Mesendoderm (in vitro differentiated cells): ENCODE data around the gene INVS.
A peak's percentile ranks its signal among the peaks of the same experiment; 100 is the strongest.

Experiments used
- DNase-seq: peaks from one replicate; pipeline ENCODE4 v3.0.0; 2013
- H2AK5ac ChIP-seq: 2 replicates; pipeline ENCODE4 v1.6.1; 2013; ENCODE audit warnings: low read length, inconsistent platforms
- H2BK120ac ChIP-seq: 2 replicates; pipeline ENCODE4 v1.6.1; 2013; ENCODE audit warnings: low read depth, mild to moderate bottlenecking, low read length, moderate library complexity, mixed read lengths
- H2BK15ac ChIP-seq: replicated peaks from 2 replicates; pipeline ENCODE4 v1.6.1; 2013; ENCODE audit warnings: low read depth, mild to moderate bottlenecking, moderate library complexity
- H2BK5ac ChIP-seq: 2 replicates; pipeline ENCODE4 v1.6.1; 2013; ENCODE audit warnings: low read length, inconsistent platforms
- H3K18ac ChIP-seq: 2 replicates; pipeline ENCODE4 v1.6.1; 2013; ENCODE audit warnings: mild to moderate bottlenecking, low read length, mixed read lengths
- H3K23ac ChIP-seq: one replicate; pipeline ENCODE4 v1.6.1; 2013; ENCODE audit warnings: low read length
- H3K27ac ChIP-seq: 2 replicates; pipeline ENCODE4 v1.5.1; 2013; ENCODE audit warnings: low read depth, mild to moderate bottlenecking, inconsistent platforms, low read length, moderate library complexity
- H3K27me3 ChIP-seq: 2 replicates; pipeline ENCODE4 v1.6.1; 2013; ENCODE audit warnings: low read length, control low read depth, mild to moderate bottlenecking, inconsistent platforms; ENCODE audit not compliant: insufficient read depth, poor library complexity
- H3K36me3 ChIP-seq: 2 replicates; pipeline ENCODE4 v1.6.1; 2013; ENCODE audit warnings: low read length, inconsistent platforms; ENCODE audit not compliant: control insufficient read depth, insufficient read depth
- H3K4ac ChIP-seq: one replicate; pipeline ENCODE4 v1.6.1; 2013; ENCODE audit warnings: low read depth, mild to moderate bottlenecking, low read length, moderate library complexity
- H3K4me1 ChIP-seq: 2 replicates; pipeline ENCODE4 v1.6.1; 2013; ENCODE audit warnings: low read depth, low read length, inconsistent platforms; ENCODE audit not compliant: control insufficient read depth
- H3K4me2 ChIP-seq: 2 replicates; pipeline ENCODE4 v1.6.1; 2013; ENCODE audit warnings: low read length
- H3K4me3 ChIP-seq: 2 replicates; pipeline ENCODE4 v1.5.1; 2013; ENCODE audit warnings: mild to moderate bottlenecking, low read length
- H3K56ac ChIP-seq: one replicate; pipeline ENCODE4 v1.6.1; 2013; ENCODE audit warnings: low read length
- H3K79me1 ChIP-seq: 2 replicates; pipeline ENCODE4 v1.6.1; 2013; ENCODE audit warnings: low read length, inconsistent platforms
- H3K79me2 ChIP-seq: 2 replicates; pipeline ENCODE4 v1.6.1; 2013; ENCODE audit warnings: mild to moderate bottlenecking, low read length; ENCODE audit not compliant: control insufficient read depth, insufficient read depth
- H3K9ac ChIP-seq: 2 replicates; pipeline ENCODE4 v1.6.1; 2013; ENCODE audit warnings: low read length, inconsistent platforms
- H4K5ac ChIP-seq: one replicate; pipeline ENCODE4 v1.6.1; 2013; ENCODE audit warnings: low read length
- H4K8ac ChIP-seq: one replicate; pipeline ENCODE4 v1.6.1; 2013; ENCODE audit warnings: low read depth, mild to moderate bottlenecking, control low read depth, low read length, moderate library complexity
- WGBS: extraction: QIAGEN DNeasy Blood & Tissue Kit; methylation state at CpG from one replicate; pipeline ENCODE4 v1.1.7; 2013; ENCODE audit warnings: low lambda C conversion rate, missing lambda C conversion rate; ENCODE audit not compliant: insufficient coverage; ENCODE audit errors: extremely low coverage; 5-methylcytosine and 5-hydroxymethylcytosine counted together

Gene INVS

GRCh38 chr9:100086097-100086635 lies 12.9 kb upstream of the INVS start:
- 100% methylated on average over 1 of the region's 3 CpGs for WGBS
- Histone ChIP-seq H2BK5ac (no peak overlapping the region), H3K27me3 (no peaks in the 10 kb centered on the region), H3K4me3 (no peak overlapping the region), H4K5ac (no peak overlapping the region), H2BK15ac (no peak overlapping the region), H3K79me1 (peaks cover 2% of the 10 kb centered on the region), H3K79me2 (peaks cover 4% of the 10 kb centered on the region), H3K18ac (no peak overlapping the region), H3K4me1 (no peaks in the 10 kb centered on the region), H4K8ac (no peak overlapping the region), H3K27ac (no peak overlapping the region), H3K36me3 (no peaks in the 10 kb centered on the region), H3K4ac (no peak overlapping the region), H3K56ac (no peak overlapping the region), H3K23ac (no peak overlapping the region), H2BK120ac (no peak overlapping the region), H3K4me2 (no peak overlapping the region), H2AK5ac (no peak overlapping the region), H3K9ac (no peak overlapping the region)
- DNase-seq = no peak

DNA sequence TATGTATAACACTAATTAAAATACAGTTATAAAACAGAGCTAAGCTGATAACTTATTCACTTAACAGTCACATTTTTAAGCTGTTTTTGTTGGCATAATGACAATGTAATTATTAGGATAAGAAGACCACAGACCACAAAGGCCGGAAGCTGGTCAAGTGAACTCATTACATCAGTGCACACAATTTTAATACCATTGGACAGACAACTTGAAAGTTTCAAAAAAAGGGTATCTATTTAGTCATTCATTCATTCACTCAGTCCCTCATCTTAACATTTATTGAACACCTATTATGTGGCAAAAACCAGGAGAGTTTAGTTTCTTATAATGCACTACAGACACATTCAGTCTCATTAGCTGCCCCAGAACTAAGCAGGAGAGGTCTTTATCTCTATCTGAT lies 11.8 kb upstream of the INVS start:
- H3K18ac ChIP-seq = no peak overlapping the region
- H3K4me2 ChIP-seq = no peak overlapping the region
- no peak overlapping the region for H2AK5ac ChIP-seq
- no peak overlapping the region for H2BK120ac ChIP-seq
- H3K9ac ChIP-seq = no peak overlapping the region
- H3K79me1 ChIP-seq = peaks cover 2% of the 10 kb centered on the region
- no peak overlapping the region for H4K5ac ChIP-seq
- no peak overlapping the region for H3K56ac ChIP-seq
- no peak overlapping the region for H2BK15ac ChIP-seq
- H3K27me3 ChIP-seq = no peaks in the 10 kb centered on the region
- no peak overlapping the region for H3K27ac ChIP-seq
- H4K8ac ChIP-seq = no peak overlapping the region
- H3K4ac ChIP-seq = no peak overlapping the region
- no peak for DNase-seq
- H3K79me2 ChIP-seq = peaks cover 4% of the 10 kb centered on the region
- no peaks in the 10 kb centered on the region for H3K4me1 ChIP-seq
- no peak overlapping the region for H3K4me3 ChIP-seq
- H3K36me3 ChIP-seq = no peaks in the 10 kb centered on the region
- no peak overlapping the region for H2BK5ac ChIP-seq
- no CpG with 5 or more reads among the region's 1 CpG for WGBS
- no peak overlapping the region for H3K23ac ChIP-seq

GRCh38 chr9:100088202-100088601 lies 10.8 kb upstream of the INVS start:
- H3K27ac ChIP-seq = no peak overlapping the region

DNA sequence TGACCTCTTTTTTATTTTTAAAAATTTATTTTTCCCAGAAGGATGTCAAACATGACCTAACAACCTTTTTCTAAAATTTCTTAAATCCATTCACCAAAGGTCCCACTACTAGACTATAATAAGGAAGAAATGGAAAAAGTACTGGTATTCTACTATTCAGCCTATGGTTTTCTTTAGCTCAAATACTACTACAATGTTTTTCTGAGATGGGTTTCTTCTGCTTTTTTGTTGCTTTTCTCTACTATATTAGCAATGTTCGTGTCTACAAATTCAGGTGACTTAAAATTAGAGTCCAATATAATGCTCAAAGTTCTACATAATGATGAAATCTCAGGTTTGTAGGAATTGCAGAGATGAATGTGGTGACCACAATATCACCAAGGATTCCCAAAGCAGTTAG lies 8.2 kb upstream of the INVS start:
- H3K9ac ChIP-seq = no peak overlapping the region
- no peaks in the 10 kb centered on the region for H3K79me1 ChIP-seq
- H2BK5ac ChIP-seq = no peak overlapping the region
- H2BK120ac ChIP-seq = no peak overlapping the region
- no peak overlapping the region for H3K4ac ChIP-seq
- H3K36me3 ChIP-seq = no peaks in the 10 kb centered on the region
- H3K18ac ChIP-seq = no peak overlapping the region
- H4K5ac ChIP-seq = no peak overlapping the region
- H3K27ac ChIP-seq = no peak overlapping the region
- H3K4me2 ChIP-seq = no peak overlapping the region
- H2AK5ac ChIP-seq = no peak overlapping the region
- no peaks in the 10 kb centered on the region for H3K4me1 ChIP-seq
- H3K4me3 ChIP-seq = no peak overlapping the region
- H3K27me3 ChIP-seq = no peaks in the 10 kb centered on the region
- H2BK15ac ChIP-seq = no peak overlapping the region
- no peak for DNase-seq
- H3K56ac ChIP-seq = no peak overlapping the region
- H3K23ac ChIP-seq = no peak overlapping the region
- H4K8ac ChIP-seq = no peak overlapping the region
- H3K79me2 ChIP-seq = peaks cover 2% of the 10 kb centered on the region
- WGBS = no CpG with 5 or more reads among the region's 1 CpG

More at GRCh38 chr9:100088202-100088601, 10.8 kb upstream of the INVS start:
- H3K79me1 ChIP-seq = peaks cover 2% of the 10 kb centered on the region
- no peak overlapping the region for H2AK5ac ChIP-seq
- DNase-seq = peak; percentile 14
- no peak overlapping the region for H4K5ac ChIP-seq
- no peak overlapping the region for H3K4me3 ChIP-seq
- no peak overlapping the region for H2BK5ac ChIP-seq
- no peak overlapping the region for H3K56ac ChIP-seq
- no CpG with 5 or more reads among the region's 4 CpGs for WGBS
- H3K23ac ChIP-seq = no peak overlapping the region
- no peaks in the 10 kb centered on the region for H3K27me3 ChIP-seq
- H3K4me1 ChIP-seq = no peaks in the 10 kb centered on the region
- no peaks in the 10 kb centered on the region for H3K36me3 ChIP-seq
- H3K18ac ChIP-seq = no peak overlapping the region
- no peak overlapping the region for H3K4ac ChIP-seq
- H2BK120ac ChIP-seq = no peak overlapping the region
- no peak overlapping the region for H2BK15ac ChIP-seq
- H3K9ac ChIP-seq = no peak overlapping the region
- H4K8ac ChIP-seq = no peak overlapping the region
- H3K4me2 ChIP-seq = no peak overlapping the region
- H3K79me2 ChIP-seq = peaks cover 2% of the 10 kb centered on the region

GRCh38 chr9:100091650-100092049 lies 7.4 kb upstream of the INVS start:
- Histone ChIP-seq H3K23ac (no peak overlapping the region), H3K18ac (no peak overlapping the region), H3K4me3 (no peak overlapping the region), H2AK5ac (no peak overlapping the region), H4K5ac (no peak overlapping the region), H3K27ac (no peak overlapping the region), H2BK15ac (no peak overlapping the region), H3K4me1 (no peaks in the 10 kb centered on the region), H2BK5ac (no peak overlapping the region), H3K4ac (no peak overlapping the region), H3K79me2 (peaks cover under 1% of the 10 kb centered on the region), H3K79me1 (peaks cover under 1% of the 10 kb centered on the region), H3K27me3 (no peaks in the 10 kb centered on the region), H3K56ac (no peak overlapping the region), H3K4me2 (no peak overlapping the region), H4K8ac (no peak overlapping the region), H3K36me3 (no peaks in the 10 kb centered on the region), H3K9ac (no peak overlapping the region), H2BK120ac (no peak overlapping the region)
- DNase-seq = no peak
- no CpG with 5 or more reads among the region's 1 CpG for WGBS

DNA sequence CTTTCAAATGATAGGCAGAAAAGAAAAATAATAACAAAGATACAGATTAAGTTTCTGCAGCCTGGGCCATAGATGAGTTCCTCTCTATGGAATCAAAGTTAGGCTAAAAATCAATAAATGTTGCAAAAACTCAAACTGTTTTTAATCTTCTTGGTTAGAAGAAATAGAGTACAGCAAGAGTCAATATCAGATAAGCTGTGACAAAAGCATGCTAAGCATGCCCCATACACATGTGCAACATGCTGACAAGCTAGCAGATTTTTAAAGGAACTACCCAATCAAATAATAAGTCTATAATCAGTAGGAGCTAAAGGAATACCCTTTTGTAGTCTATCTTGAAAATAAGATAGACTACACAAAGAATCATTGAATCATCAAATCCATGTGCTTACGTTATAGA lies 7.0 kb upstream of the INVS start:
- H3K4me2 ChIP-seq = no peak overlapping the region

More for the DNA sequence above, 7.0 kb upstream of the INVS start:
- H3K4ac ChIP-seq = no peak overlapping the region
- no peak overlapping the region for H2BK15ac ChIP-seq
- no peaks in the 10 kb centered on the region for H3K79me2 ChIP-seq
- DNase-seq = no peak
- no peak overlapping the region for H3K23ac ChIP-seq
- no peak overlapping the region for H3K56ac ChIP-seq
- no CpG with 5 or more reads among the region's 1 CpG for WGBS
- no peak overlapping the region for H2BK120ac ChIP-seq
- no peaks in the 10 kb centered on the region for H3K27me3 ChIP-seq
- H3K4me1 ChIP-seq = no peaks in the 10 kb centered on the region
- H3K4me3 ChIP-seq = no peak overlapping the region
- H3K79me1 ChIP-seq = peaks cover 1% of the 10 kb centered on the region
- H2BK5ac ChIP-seq = no peak overlapping the region
- H2AK5ac ChIP-seq = no peak overlapping the region
- no peak overlapping the region for H4K8ac ChIP-seq
- H3K18ac ChIP-seq = no peak overlapping the region
- H3K36me3 ChIP-seq = no peaks in the 10 kb centered on the region
- no peak overlapping the region for H3K27ac ChIP-seq
- no peak overlapping the region for H3K9ac ChIP-seq
- no peak overlapping the region for H4K5ac ChIP-seq
